ENCODE measurements around the gene IGFN1.

- TF ChIP-seq CTCF (IDR thresholded peaks at IDR 0.05 in 8 of 11, conservative IDR thresholded peaks at IDR 0.05 in 3 of 11), result no peak
- TF ChIP-seq POLR2A (IDR thresholded peaks at IDR 0.05), result no peak
Observed at GRCh38 chr1:201223852-201224665, 33.4 kb downstream of the IGFN1 start.
